OCI-LY7 (cell line): ENCODE measurements around the gene NEB. TPM values are rescaled to one million over a fixed set of nuclear protein-coding genes. Genes with fewer than 3 reads are reported as not detected.

Source experiments
- BruUV-seq: library from RNA; stranded (reverse); fragments of 400-500 nt; replicated peaks from 2 replicates; lab custom pipeline; 2021; lab: Mats Ljungman, UMichigan
- CTCF ChIA-PET: fragments of 300-600 bp; sonication (Branson Sonifier 250); formaldehyde crosslinking; loops from one replicate; lab custom pipeline; 2022; ENCODE audit warnings: antibody characterized with exemption; ENCODE audit not compliant: unreplicated experiment; lab: Charles Lee
- POLR2A ChIA-PET: fragments of 300-600 bp; sonication (Branson Sonifier 250); formaldehyde crosslinking; loops from one replicate; lab custom pipeline; 2022; ENCODE audit warnings: antibody characterized with exemption; lab: Charles Lee
- DNase-seq: peaks from one replicate; pipeline ENCODE4 v3.0.0-alpha.2; 2015; ENCODE audit warnings: low spot score
- H2AFZ ChIP-seq: fragments of 200-600 bp; sonication (generic), shearing (Covaris generic); 2 replicates; pipeline ENCODE4 v1.6.1; 2014; ENCODE audit warnings: mild to moderate bottlenecking, antibody characterized with exemption, low read length, moderate library complexity
- H3K27ac ChIP-seq: fragments of 200-600 bp; sonication (generic); 2 replicates; pipeline ENCODE4 v1.5.1; 2014; ENCODE audit warnings: mixed run types, low read depth, mild to moderate bottlenecking, moderate library complexity, low read length, inconsistent platforms; ENCODE audit not compliant: poor library complexity, severe bottlenecking
- H3K36me3 ChIP-seq: fragments of 200-600 bp; sonication (generic); 2 replicates; pipeline ENCODE4 v1.6.1; 2014; ENCODE audit warnings: mild to moderate bottlenecking, antibody characterized with exemption, low read length, moderate library complexity, mixed read lengths; ENCODE audit not compliant: insufficient read depth
- H3K4me1 ChIP-seq: fragments of 200-600 bp; sonication (generic); 2 replicates; pipeline ENCODE4 v1.5.1; 2014; ENCODE audit warnings: mild to moderate bottlenecking, low read length; ENCODE audit not compliant: insufficient read depth, poor library complexity, severe bottlenecking
- H3K4me2 ChIP-seq: fragments of 200-600 bp; sonication (generic); 2 replicates; pipeline ENCODE4 v1.6.1; 2014; ENCODE audit warnings: mild to moderate bottlenecking, low read length
- H3K4me3 ChIP-seq: fragments of 200-600 bp; sonication (generic); 2 replicates; pipeline ENCODE4 v1.5.1; 2014; ENCODE audit warnings: mild to moderate bottlenecking, low read depth, low read length; ENCODE audit not compliant: poor library complexity, severe bottlenecking
- H3K79me2 ChIP-seq: fragments of 200-600 bp; sonication (generic); 2 replicates; pipeline ENCODE4 v1.6.1; 2016; ENCODE audit warnings: low read depth, mild to moderate bottlenecking, low read length, moderate library complexity, mixed read lengths; ENCODE audit not compliant: insufficient read depth
- H3K9me2 ChIP-seq: fragments of 200-600 bp; sonication (generic); 2 replicates; pipeline ENCODE4 v1.6.1; 2016; ENCODE audit warnings: mild to moderate bottlenecking, low read length, mixed read lengths; ENCODE audit not compliant: insufficient read depth
- H3K9me3 ChIP-seq: fragments of 200-600 bp; sonication (generic); 2 replicates; pipeline ENCODE4 v1.6.1; 2014; ENCODE audit warnings: mild to moderate bottlenecking, mixed run types, low read length, mixed read lengths
- H4K20me1 ChIP-seq: fragments of 200-600 bp; sonication (generic); 2 replicates; pipeline ENCODE4 v1.6.1; 2014; ENCODE audit warnings: mild to moderate bottlenecking, antibody characterized with exemption, low read length, moderate library complexity, mixed read lengths; ENCODE audit not compliant: insufficient read depth
- CTCF ChIP-seq: fragments of 200-600 bp; sonication (generic); conservative IDR thresholded peaks from 2 replicates; pipeline ENCODE4 v1.5.1; 2014; ENCODE audit warnings: mild to moderate bottlenecking, antibody characterized with exemption, low read length, moderate library complexity, mixed read lengths
- EZH2phosphoT487 ChIP-seq: fragments of 200-600 bp; sonication (generic); IDR thresholded peaks from 2 replicates; pipeline ENCODE4 v1.6.1; 2018; ENCODE audit warnings: low read depth, borderline replicate concordance, mild to moderate bottlenecking, mixed run types, antibody characterized with exemption, low read length, moderate library complexity, mixed read lengths
- intact Hi-C: fragments of 100-400 bp; cut with micrococcal nuclease; formaldehyde crosslinking; loops from one replicate; pipeline ENCODE4 v1.10.0; 2022; ENCODE audit not compliant: unreplicated experiment
- total RNA-seq, 2 experiments: library from RNA; depleted of rRNA in 1 of 2; stranded (reverse); fragments of >200 nt in 1 of 2; shearing (Covaris generic) in 1 of 2; gene quantifications; 2 replicates each; pipeline ENCODE4 v1.2.3, GENCODE V29; 2014 to 2022

The NEB gene
- total RNA-seq, 2 experiments from 2014 or later, result 0.04 to 0.38 TPM

DNA sequence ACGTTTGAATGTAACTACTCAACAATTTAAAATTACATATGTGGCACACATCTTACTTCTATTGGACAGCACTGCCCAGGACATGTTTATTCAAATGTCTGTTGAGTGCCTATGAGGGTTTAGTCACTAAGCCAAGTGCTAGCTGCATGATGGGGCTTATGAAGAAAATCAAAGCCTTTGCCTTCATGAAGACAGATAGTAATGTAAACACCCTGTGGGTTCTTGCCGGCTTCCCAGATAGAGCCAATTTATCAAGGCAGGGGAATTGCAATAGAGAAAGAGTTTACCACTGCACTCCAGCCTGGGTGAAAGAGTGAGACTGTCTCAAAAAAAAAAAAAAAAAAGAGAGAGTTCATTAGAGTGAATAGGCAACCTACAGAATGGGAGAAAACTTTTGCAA is 43.7 kb upstream of the NEB start:
- no TSS peak for BruUV-seq
- CTCF ChIA-PET, result no interaction called here
- peaks cover 17% of the 10 kb centered on the region for H3K4me1 ChIP-seq
- H4K20me1 ChIP-seq, result no peaks in the 10 kb centered on the region
- no peak overlapping the region for H3K4me3 ChIP-seq
- H3K9me2 ChIP-seq, result no peaks in the 10 kb centered on the region
- POLR2A ChIA-PET, result interaction anchor here (0.7 to 1.1 kb wide), 2 partner anchors 11 to 899 kb away, joined by 3 to 4 read pairs; no protein-coding TSS in a partner anchor
- no peak for DNase-seq
- 0 out of 2 replicates have a peak, but pooled peaks cover 4% of the 10 kb centered on the region for H3K9me3 ChIP-seq
- no peaks in the 10 kb centered on the region for H3K79me2 ChIP-seq
- no peak overlapping the region for H3K4me2 ChIP-seq
- peaks cover 21% of the 10 kb centered on the region for H3K36me3 ChIP-seq
- no peak overlapping the region for H3K27ac ChIP-seq
- no peak overlapping the region for H2AFZ ChIP-seq
- no peak for TF ChIP-seq EZH2phosphoT487
- no peak for TF ChIP-seq CTCF
- intact Hi-C loops, result no loop called here

GRCh38 chr2:151777487-151777886 is 43.2 kb upstream of the NEB start:
- Histone ChIP-seq H3K4me3 (no peak overlapping the region), H3K27ac (no peak overlapping the region), H3K4me2 (no peak overlapping the region), H3K4me1 (peaks cover 22% of the 10 kb centered on the region), H4K20me1 (no peaks in the 10 kb centered on the region), H3K9me3 (0 out of 2 replicates have a peak, but pooled peaks cover 4% of the 10 kb centered on the region), H2AFZ (no peak overlapping the region), H3K36me3 (peaks cover 21% of the 10 kb centered on the region), H3K79me2 (no peaks in the 10 kb centered on the region), H3K9me2 (no peaks in the 10 kb centered on the region)
- TF ChIP-seq CTCF (peak; percentile 60), EZH2phosphoT487 (no peak)
- DNase-seq, result no peak
- CTCF ChIA-PET, result no interaction called here
- POLR2A ChIA-PET, result interaction anchor here (1.1 kb wide), 1 partner anchor 11 kb away, joined by 4 read pairs; no protein-coding TSS in a partner anchor
- BruUV-seq, result no TSS peak
- intact Hi-C loops, result no loop called here

DNA sequence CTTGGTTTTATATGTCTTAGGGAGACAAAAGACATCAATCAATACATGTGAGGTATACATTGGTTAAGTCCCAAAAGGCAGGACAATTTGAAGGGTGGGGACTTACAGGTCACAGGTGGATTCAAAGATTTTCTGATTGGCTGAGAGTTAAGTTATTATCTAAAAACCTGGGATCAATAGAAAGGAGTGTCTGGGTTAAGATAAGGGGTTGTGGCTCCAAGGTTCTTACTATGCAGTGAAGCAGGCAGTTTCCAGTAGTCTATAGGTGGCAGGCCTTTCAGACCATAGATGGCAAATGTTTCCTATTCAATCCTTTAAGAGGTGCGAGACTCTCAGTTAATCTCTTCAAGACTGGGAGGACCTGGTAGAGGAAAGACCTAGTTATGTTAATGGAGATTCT is 42.1 kb upstream of the NEB start:
- Histone ChIP-seq H3K4me3 (no peak overlapping the region), H3K9me3 (0 out of 2 replicates have a peak, but pooled peaks cover 4% of the 10 kb centered on the region), H4K20me1 (no peaks in the 10 kb centered on the region), H3K4me1 (peaks cover 33% of the 10 kb centered on the region), H3K27ac (no peak overlapping the region), H3K36me3 (peaks cover 19% of the 10 kb centered on the region), H2AFZ (no peak overlapping the region), H3K9me2 (no peaks in the 10 kb centered on the region), H3K79me2 (no peaks in the 10 kb centered on the region), H3K4me2 (no peak overlapping the region)
- BruUV-seq, result no TSS peak
- ChIA-PET POLR2A (no interaction called here), CTCF (no interaction called here)
- intact Hi-C loops, result no loop called here
- TF ChIP-seq CTCF (no peak), EZH2phosphoT487 (no peak)
- no peak for DNase-seq
